IPS-20b (cell line): ENCODE measurements around the gene ADAP1.

Experiments
- H3K27ac ChIP-seq: one replicate; pipeline ENCODE4 v1.5.1; 2013; ENCODE audit warnings: low read length
- H3K27me3 ChIP-seq: 2 replicates; pipeline ENCODE4 v1.6.1; 2013; ENCODE audit warnings: mild to moderate bottlenecking, low read length, inconsistent platforms; ENCODE audit not compliant: insufficient read depth
- H3K36me3 ChIP-seq: 2 replicates; pipeline ENCODE4 v1.6.1; 2013; ENCODE audit warnings: low read depth, mild to moderate bottlenecking, inconsistent platforms, low read length, moderate library complexity; ENCODE audit not compliant: insufficient read depth
- H3K4me1 ChIP-seq: 2 replicates; pipeline ENCODE4 v1.6.1; 2013; ENCODE audit warnings: mild to moderate bottlenecking, control low read depth, inconsistent platforms, low read length, moderate library complexity; ENCODE audit not compliant: insufficient read depth
- H3K4me3 ChIP-seq: 2 replicates; pipeline ENCODE4 v1.5.1; 2013; ENCODE audit warnings: mild to moderate bottlenecking, low read length, inconsistent platforms
- H3K9ac ChIP-seq: 2 replicates; pipeline ENCODE4 v1.6.1; 2013; ENCODE audit warnings: low read depth, mild to moderate bottlenecking, inconsistent platforms, low read length, moderate library complexity
- H3K9me3 ChIP-seq: 2 replicates; pipeline ENCODE4 v1.6.1; 2013; ENCODE audit warnings: mild to moderate bottlenecking, low read depth, low read length, inconsistent platforms; ENCODE audit not compliant: insufficient read depth

The ADAP1 gene

DNA sequence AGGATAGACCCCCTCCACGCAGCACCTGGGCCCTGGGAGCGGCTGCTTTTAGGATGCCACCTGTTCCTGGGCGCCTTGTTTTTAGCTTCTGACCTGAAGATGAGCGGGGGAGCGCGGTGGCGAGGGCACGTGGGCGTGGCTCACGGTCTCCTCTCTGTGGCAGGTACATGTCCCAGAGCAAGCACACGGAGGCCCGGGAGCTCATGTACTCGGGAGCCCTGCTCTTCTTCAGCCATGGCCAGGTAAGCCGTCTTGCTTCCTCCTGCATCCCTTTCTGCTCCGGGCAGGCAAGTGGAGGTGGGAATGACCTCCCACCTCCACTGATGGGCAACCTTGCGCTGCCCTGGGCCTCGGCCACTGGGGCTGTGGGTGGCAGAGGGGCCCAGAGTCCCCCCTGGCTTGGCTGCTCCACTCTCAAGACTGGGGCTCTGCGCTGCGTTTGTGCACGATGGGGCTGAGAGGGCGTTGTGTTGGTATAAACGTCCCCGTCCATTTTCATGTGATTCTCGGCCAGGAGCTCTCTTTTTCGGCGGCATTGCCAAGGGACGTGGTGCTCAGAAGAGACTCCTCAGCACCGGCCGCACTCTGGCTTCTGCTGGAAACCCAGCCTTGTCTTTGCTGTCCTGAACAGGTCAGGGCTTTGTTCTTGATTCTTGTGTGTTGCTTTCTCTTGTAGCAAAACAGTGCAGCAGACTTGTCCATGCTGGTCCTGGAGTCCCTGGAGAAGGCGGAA is 68.4 kb downstream of the ADAP1 start:
- H3K36me3 ChIP-seq = peaks cover 47% of the 10 kb centered on the region
- no peak overlapping the region for H3K4me3 ChIP-seq
- H3K9me3 ChIP-seq = no peaks in the 10 kb centered on the region
- H3K9ac ChIP-seq = no peak overlapping the region; the same call in 1 of the 2 replicates
- no peaks in the 10 kb centered on the region for H3K4me1 ChIP-seq
- H3K27ac ChIP-seq = no peak overlapping the region
- no peaks in the 10 kb centered on the region for H3K27me3 ChIP-seq

DNA sequence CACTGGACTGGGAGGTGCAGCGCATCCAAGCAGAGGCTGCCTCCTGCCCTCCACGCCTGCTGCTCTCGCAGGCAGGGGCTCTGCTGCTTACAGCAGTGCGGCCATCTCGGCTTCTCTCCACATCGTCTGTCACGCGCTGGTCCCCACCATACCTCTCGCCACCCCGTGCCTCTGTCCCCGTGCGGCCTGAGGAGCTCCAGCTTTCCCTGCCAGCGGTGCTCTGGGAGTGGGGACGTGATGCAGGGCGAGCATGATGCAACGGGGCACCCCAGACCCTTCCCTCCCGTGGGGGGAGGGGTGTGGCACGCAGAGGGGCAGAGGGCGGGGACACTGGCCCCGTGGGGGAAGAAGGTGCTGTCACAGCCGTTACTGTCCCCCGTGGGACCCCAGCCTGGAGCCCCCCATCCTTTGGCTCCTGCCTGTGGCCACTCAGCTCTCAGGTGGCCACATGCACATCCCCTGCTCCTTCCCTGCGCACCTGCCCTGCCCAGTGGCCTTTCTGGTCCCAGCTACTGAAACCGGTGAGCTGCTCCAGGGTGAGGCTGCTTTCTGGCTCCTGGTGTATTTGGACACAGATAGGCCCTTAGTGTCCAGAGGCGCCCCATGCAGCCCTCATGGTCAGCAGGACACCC is 69.1 kb downstream of the ADAP1 start:
- Histone ChIP-seq H3K36me3 (peaks cover 40% of the 10 kb centered on the region), H3K9me3 (no peaks in the 10 kb centered on the region), H3K27ac (no peak overlapping the region), H3K4me3 (no peak overlapping the region), H3K4me1 (no peaks in the 10 kb centered on the region), H3K27me3 (no peaks in the 10 kb centered on the region), H3K9ac (no peak overlapping the region)

DNA sequence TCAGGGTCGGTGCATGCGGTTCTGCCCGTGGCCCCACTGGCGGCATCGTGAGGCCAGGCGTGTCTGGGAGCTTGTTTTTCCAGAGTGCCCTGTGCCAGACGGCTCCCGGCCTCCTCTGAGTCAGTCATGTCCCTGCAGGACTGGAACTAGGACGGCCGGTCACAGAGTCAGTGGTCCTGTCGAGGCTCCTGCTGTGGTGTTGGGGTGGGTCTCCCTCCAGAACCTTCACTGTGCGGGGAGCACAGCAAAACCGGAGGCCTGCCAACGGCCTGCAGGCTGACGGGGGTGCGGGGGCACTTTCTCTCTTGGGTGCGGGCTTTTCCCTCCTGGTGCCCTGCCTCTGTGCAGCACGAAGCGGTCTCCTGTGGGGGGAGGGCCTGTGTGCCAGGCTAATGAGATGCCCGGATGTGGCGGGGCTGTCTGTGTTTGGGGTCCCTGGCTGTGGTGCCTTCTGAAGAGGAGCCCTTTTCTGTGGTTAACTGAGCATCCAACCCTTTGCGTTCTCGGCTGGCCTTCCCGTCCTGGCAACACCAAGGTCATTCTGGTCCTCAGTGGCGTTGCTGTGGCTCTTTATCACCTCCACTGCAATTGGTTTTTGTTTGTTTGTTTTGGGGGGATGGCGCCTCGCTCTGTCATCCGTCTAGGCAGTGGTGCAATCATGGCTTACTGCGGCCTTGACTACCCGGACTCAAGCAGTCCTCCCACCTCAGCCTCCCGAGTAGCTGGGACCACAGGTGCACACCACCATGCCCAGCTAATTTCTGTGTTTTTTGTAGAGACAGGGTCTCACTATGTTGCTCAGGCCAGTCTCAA is 70.1 kb downstream of the ADAP1 start:
- H3K9me3 ChIP-seq = no peaks in the 10 kb centered on the region
- H3K27ac ChIP-seq = no peak overlapping the region
- no peak overlapping the region for H3K9ac ChIP-seq
- H3K36me3 ChIP-seq = peaks cover 43% of the 10 kb centered on the region; the same call in 1 of the 2 replicates
- H3K4me3 ChIP-seq = no peak overlapping the region
- H3K4me1 ChIP-seq = no peaks in the 10 kb centered on the region
- no peaks in the 10 kb centered on the region for H3K27me3 ChIP-seq

DNA sequence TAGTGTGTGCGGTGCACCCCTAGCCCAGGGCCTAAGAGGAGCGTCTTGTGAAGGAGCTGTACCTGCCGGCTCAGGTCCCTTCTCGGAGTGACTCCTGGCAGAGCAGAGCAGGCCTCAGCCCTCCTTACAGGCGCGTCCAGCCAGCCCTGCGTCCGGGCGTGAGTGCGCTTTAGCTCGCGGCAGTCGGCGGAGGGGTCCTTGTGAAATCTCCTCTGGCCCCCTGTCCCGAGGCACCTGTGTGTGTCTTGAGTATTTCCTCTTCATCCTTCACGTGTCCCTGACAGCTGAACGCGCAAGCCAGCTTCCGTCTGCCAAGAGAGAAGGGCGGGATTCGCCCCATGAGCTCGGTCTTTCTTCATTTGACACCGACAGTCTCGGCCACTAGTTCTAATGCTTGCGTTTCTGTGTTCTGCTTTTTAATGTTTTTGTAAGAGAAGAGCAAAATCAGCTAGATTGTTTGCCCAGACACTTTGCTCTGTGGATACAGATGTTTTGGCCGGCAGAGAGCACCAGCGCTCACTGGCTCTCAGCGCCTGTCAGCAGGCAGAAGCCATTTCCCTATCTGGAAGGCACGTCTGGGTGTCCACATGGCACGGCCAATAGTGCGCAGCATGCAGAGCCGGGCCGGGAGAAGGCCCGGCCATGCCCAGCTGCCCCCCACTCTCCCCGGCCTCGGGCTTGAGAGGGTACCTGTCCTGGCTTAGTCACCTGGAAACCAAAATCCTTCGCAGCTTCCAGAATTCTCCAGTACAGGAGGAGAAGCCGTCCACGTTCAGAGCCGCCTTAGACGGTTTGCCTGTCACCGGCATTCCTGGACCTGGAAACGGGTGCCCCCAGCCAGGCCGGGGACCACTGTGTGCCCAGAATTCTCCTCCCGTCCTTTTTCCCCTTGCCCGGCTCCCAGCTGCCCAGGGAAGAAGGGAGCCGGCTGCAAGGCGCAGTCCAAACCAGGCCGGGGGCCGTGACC is 71.1 kb downstream of the ADAP1 start:
- no peaks in the 10 kb centered on the region for H3K9me3 ChIP-seq
- H3K4me1 ChIP-seq = no peaks in the 10 kb centered on the region
- no peaks in the 10 kb centered on the region for H3K27me3 ChIP-seq
- 0 out of 2 replicates have a peak overlapping the region, but pooled peaks have one; percentile 15 for H3K9ac ChIP-seq
- H3K4me3 ChIP-seq = no peak overlapping the region
- H3K36me3 ChIP-seq = peaks cover 43% of the 10 kb centered on the region; the same call in 1 of the 2 replicates
- H3K27ac ChIP-seq = no peak overlapping the region

DNA sequence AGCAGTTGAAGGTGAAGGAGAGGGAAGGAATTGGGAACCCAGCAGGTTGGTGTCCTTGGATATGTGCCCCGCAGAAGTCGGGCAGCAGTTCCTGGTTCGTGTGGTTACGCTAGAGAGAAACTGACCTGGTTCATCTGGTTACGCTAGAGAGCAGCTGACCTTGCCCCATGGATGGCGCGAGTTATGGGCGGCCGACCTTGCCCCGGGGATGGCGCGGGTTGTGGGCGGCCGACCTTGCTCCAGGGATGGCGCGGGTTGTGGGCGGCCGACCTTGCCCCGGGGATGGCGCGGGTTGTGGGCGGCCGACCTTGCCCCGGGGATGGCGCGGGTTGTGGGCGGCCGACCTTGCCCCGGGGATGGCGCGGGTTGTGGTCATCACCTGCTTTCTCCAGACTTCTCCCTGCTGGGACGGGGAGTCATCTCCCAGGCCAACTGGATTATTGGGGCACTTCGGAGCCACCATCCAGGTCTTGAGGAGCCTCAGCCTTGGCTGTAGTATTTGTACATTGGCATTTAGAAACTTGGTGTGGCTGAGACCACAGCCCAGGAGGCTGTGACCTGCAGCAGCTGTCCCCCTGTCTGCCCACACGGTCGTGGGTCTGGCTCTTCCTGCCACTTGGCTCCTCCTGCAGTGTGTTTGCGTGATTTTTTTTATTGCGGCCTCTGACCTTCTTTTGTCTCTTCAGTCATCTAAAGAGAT is 72.0 kb downstream of the ADAP1 start:
- no peak overlapping the region for H3K27ac ChIP-seq
- peaks cover 35% of the 10 kb centered on the region; the same call in 1 of the 2 replicates for H3K36me3 ChIP-seq
- no peaks in the 10 kb centered on the region for H3K9me3 ChIP-seq
- no peak overlapping the region for H3K4me3 ChIP-seq
- 0 out of 2 replicates have a peak overlapping the region, but pooled peaks have one; percentile 15 for H3K9ac ChIP-seq
- no peaks in the 10 kb centered on the region; the same call in 1 of the 2 replicates for H3K4me1 ChIP-seq
- no peaks in the 10 kb centered on the region for H3K27me3 ChIP-seq

DNA sequence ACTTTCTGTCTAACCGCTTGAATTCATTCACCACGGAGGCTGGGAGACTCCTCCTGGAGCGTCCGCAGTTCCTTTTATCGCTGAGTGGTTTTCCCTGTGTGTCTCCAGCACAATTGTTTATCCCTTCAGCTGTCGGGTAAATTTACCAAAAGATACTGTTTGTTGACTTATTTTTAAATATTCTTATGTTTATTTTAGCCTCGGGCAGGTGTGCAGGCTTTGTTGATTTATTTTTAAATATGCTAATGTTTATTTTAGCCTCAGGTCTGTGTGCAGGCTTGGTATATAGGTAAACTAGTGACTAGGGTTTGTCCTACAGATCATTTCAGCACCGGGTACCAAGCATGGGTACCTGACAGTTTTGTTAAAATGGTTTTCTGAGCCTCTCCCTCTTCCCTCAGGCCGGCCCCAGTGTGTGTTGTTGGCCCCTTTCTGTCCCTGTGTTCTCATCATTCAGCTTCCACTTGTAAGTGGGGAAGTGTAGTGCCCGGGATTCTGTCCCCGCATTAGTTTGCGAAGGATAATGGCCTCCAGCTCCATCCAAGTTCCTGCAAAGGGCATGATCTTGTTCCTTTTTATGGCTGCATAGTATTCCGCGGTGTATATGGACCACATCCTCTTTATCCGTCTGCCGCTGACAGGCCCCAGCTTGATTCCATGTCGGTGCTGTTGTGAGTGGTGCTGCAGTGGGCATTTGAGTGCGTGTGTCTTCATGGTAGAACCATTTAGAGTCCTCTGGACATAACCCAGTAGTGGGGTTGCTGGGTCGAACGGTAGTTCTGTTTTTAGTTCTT is 72.8 kb downstream of the ADAP1 start:
- Histone ChIP-seq H3K4me3 (no peak overlapping the region), H3K4me1 (no peaks in the 10 kb centered on the region; the same call in 1 of the 2 replicates), H3K27me3 (no peaks in the 10 kb centered on the region), H3K9me3 (no peaks in the 10 kb centered on the region), H3K36me3 (peaks cover 27% of the 10 kb centered on the region; the same call in 1 of the 2 replicates), H3K9ac (no peak overlapping the region), H3K27ac (no peak overlapping the region)

DNA sequence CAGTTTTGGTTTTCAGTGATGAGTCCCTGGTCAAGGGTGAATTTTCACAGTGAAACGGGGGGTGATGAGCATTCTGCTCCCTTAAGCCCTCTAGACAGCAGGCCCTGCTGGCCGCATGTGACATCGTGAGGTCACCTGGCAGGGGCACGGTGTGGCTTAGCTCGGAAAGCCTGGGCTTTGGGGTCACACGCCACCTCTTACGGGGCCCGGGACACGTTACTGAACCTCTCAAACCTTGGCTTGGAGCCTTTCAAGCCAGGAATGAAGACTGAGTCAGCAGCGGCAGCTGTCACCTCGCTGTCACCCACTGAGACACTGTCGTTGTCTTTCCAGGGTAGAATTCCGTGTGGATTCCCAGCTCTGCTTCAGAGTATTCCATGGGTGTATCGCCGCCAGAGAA is 74.0 kb downstream of the ADAP1 start:
- no peak overlapping the region for H3K9ac ChIP-seq
- no peak overlapping the region for H3K4me3 ChIP-seq
- H3K27me3 ChIP-seq = no peaks in the 10 kb centered on the region
- no peak overlapping the region for H3K27ac ChIP-seq
- H3K4me1 ChIP-seq = no peaks in the 10 kb centered on the region; the same call in 1 of the 2 replicates
- no peaks in the 10 kb centered on the region for H3K9me3 ChIP-seq
- peaks cover 22% of the 10 kb centered on the region for H3K36me3 ChIP-seq

DNA sequence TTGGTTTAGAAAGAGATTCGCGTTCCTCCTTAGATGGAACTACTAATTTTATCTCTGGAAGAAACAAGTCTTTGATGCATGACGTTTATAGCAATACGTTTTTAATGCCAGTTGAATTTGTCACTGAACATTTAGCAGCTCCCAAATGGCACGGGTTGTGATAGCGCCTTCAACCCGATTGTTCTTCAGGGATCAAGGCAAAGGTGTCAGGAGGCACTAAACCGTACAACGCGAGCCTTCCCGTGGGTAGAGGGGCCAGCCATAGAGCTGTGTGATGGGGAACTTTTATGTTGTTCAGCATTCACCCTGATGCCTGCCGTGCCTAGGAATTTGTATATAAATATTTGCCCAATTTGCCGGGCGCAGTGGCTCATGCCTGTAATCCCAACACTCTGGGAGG is 74.8 kb downstream of the ADAP1 start:
- Histone ChIP-seq H3K36me3 (peaks cover 29% of the 10 kb centered on the region), H3K27me3 (no peaks in the 10 kb centered on the region), H3K4me3 (no peak overlapping the region), H3K9me3 (no peaks in the 10 kb centered on the region), H3K27ac (no peak overlapping the region), H3K9ac (no peak overlapping the region), H3K4me1 (no peaks in the 10 kb centered on the region; the same call in 1 of the 2 replicates)

DNA sequence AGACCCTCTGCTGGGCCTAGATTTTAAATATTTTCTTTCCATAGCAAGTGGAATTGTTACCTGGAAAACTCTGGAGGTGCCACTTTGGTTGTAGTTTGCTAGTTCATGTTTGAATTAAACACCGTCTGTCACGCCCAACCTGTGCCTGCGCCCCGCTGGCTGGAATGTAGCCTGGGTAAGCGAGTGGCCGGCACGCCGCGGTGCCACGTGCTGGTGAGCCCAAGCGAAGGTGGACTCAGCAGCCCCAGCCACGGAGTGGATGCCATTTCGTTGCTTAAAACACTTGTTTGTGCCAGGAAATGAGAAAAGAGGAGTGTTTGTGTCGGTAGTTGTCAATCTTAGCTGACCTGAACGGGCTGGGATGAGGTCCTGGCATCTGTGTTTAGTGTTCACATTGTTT is 75.4 kb downstream of the ADAP1 start:
- H3K9me3 ChIP-seq = no peaks in the 10 kb centered on the region
- no peaks in the 10 kb centered on the region for H3K27me3 ChIP-seq
- no peak overlapping the region for H3K9ac ChIP-seq
- H3K27ac ChIP-seq = no peak overlapping the region
- no peaks in the 10 kb centered on the region; the same call in 1 of the 2 replicates for H3K4me1 ChIP-seq
- H3K4me3 ChIP-seq = no peak overlapping the region
- peaks cover 33% of the 10 kb centered on the region for H3K36me3 ChIP-seq
